OCI-LY1 (cell line): ENCODE data around the gene LAMC1.

Experiments
- EZH2 ChIP-seq: fragments of 200-600 bp; sonication (generic), shearing (Covaris generic); IDR thresholded peaks from 2 replicates; pipeline ENCODE4 v1.8.0; 2017; ENCODE audit warnings: borderline replicate concordance, mixed run types, mild to moderate bottlenecking, antibody characterized with exemption, low read length, moderate library complexity, mixed read lengths
- TF ChIP-seq, protein P1 (sequence below): fragments of 200-600 bp; sonication (generic), shearing (Covaris generic); IDR thresholded peaks from 2 replicates; pipeline ENCODE4 v1.5.1; 2017; ENCODE audit warnings: mild to moderate bottlenecking, antibody characterized with exemption, low read length, moderate library complexity, mixed read lengths

GRCh38 chr1:183032122-183032921 is 9.1 kb downstream of the LAMC1 start:
- TF ChIP-seq, protein P1, sequence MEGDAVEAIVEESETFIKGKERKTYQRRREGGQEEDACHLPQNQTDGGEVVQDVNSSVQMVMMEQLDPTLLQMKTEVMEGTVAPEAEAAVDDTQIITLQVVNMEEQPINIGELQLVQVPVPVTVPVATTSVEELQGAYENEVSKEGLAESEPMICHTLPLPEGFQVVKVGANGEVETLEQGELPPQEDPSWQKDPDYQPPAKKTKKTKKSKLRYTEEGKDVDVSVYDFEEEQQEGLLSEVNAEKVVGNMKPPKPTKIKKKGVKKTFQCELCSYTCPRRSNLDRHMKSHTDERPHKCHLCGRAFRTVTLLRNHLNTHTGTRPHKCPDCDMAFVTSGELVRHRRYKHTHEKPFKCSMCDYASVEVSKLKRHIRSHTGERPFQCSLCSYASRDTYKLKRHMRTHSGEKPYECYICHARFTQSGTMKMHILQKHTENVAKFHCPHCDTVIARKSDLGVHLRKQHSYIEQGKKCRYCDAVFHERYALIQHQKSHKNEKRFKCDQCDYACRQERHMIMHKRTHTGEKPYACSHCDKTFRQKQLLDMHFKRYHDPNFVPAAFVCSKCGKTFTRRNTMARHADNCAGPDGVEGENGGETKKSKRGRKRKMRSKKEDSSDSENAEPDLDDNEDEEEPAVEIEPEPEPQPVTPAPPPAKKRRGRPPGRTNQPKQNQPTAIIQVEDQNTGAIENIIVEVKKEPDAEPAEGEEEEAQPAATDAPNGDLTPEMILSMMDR: no peak
- no peak for TF ChIP-seq EZH2
